ENCODE results near the gene CUX1.

The CUX1 gene, protein sequence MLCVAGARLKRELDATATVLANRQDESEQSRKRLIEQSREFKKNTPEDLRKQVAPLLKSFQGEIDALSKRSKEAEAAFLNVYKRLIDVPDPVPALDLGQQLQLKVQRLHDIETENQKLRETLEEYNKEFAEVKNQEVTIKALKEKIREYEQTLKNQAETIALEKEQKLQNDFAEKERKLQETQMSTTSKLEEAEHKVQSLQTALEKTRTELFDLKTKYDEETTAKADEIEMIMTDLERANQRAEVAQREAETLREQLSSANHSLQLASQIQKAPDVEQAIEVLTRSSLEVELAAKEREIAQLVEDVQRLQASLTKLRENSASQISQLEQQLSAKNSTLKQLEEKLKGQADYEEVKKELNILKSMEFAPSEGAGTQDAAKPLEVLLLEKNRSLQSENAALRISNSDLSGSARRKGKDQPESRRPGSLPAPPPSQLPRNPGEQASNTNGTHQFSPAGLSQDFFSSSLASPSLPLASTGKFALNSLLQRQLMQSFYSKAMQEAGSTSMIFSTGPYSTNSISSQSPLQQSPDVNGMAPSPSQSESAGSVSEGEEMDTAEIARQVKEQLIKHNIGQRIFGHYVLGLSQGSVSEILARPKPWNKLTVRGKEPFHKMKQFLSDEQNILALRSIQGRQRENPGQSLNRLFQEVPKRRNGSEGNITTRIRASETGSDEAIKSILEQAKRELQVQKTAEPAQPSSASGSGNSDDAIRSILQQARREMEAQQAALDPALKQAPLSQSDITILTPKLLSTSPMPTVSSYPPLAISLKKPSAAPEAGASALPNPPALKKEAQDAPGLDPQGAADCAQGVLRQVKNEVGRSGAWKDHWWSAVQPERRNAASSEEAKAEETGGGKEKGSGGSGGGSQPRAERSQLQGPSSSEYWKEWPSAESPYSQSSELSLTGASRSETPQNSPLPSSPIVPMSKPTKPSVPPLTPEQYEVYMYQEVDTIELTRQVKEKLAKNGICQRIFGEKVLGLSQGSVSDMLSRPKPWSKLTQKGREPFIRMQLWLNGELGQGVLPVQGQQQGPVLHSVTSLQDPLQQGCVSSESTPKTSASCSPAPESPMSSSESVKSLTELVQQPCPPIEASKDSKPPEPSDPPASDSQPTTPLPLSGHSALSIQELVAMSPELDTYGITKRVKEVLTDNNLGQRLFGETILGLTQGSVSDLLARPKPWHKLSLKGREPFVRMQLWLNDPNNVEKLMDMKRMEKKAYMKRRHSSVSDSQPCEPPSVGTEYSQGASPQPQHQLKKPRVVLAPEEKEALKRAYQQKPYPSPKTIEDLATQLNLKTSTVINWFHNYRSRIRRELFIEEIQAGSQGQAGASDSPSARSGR (N-terminal part only)

DNA sequence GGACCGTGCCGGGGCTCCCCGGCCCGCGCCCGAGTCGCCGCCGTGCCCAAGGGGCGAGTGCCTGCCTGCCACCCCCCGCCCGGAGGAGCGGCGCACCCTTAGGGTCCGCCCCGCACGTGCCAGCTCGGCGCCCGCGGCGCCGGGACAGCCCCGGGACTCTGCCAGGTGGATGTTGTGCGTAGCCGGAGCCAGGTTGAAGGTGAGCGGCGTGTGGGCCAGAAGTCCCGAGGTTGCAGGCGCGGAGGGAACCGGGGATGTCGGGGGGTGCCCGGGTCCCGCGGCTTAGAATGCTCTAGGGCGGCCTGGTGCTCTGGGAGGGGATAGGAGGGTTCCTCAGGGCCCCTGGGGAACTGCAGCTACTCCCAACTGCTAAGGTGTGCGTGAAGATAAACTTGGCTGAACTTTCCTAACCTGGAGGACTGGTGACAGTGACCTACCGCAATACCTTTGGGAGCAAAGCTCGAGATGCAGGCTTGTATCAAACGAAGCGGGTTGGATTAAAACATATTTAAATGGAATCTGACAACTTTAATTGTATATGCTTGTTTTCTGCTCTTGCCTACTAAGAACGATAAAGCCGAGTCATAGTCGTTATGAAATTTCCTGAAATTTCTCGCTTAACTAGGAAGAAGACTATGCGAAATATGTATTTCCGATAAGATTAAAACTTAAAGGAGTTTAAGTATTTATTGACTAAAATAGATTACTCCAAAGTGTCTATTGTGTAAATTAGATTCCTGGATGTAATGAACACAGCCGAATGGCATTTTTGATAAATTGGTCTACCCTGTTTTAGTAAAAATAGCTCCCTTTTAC is at the start of gene CUX1:
Gene CUX1, plus strand, starts transcription at position 156 of the 816 bp plus-strand sequence. Its CDS starts 14 bp downstream, at position 170.
- no peaks in the 10 kb centered on the region; the same call in 1 of the 2 replicates for H3K36me3 ChIP-seq (ENCODE audit: insufficient read depth, low read length)
- H3K9ac ChIP-seq (ENCODE audit: low read depth, low read length), result peak within 1 kb of the TSS; percentile 65
- peaks cover 36% of the 10 kb centered on the region for H3K4me1 ChIP-seq (ENCODE audit: insufficient read depth, low read length)
- H3K9me3 ChIP-seq (ENCODE audit: control insufficient read depth, insufficient read depth, low read length), result no peaks in the 10 kb centered on the region

DNA sequence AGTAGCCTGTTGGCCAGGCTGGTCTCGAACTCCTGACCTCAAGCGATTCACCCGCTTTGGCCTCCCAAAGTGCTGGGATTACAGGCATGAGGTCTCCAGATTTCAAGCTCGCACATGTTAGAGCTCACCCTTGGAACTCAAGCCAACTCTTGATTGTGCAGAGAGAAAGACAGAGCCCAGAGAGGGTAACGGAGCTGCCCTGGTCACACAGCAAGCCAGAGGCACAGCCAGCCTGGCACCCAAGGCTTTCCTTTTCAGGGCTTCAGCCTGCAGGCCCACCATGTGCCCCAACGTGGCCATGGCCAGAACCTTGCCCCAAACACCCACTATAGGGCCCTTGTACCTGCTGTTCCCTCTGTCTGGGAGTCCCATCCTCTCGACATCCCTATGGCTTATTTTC is 49.1 kb upstream of the CUX1 start:
- Histone ChIP-seq H3K36me3 (ENCODE audit: insufficient read depth, low read length) (no peaks in the 10 kb centered on the region), H3K9ac (ENCODE audit: low read depth, low read length) (no peak overlapping the region), H3K4me1 (ENCODE audit: insufficient read depth, low read length) (no peaks in the 10 kb centered on the region), H3K9me3 (ENCODE audit: control insufficient read depth, insufficient read depth, low read length) (no peaks in the 10 kb centered on the region)

- no peaks in the 10 kb centered on the region for H3K4me1 ChIP-seq (ENCODE audit: insufficient read depth, low read length)
- H3K9me3 ChIP-seq (ENCODE audit: control insufficient read depth, insufficient read depth, low read length), result no peaks in the 10 kb centered on the region
- no peaks in the 10 kb centered on the region for H3K36me3 ChIP-seq (ENCODE audit: insufficient read depth, low read length)
- no peak overlapping the region for H3K9ac ChIP-seq (ENCODE audit: low read depth, low read length)
Measured at GRCh38 chr7:101770466-101770865, 47.0 kb upstream of the CUX1 start.

GRCh38 chr7:101772508-101773211 is 44.8 kb upstream of the CUX1 start:
- Histone ChIP-seq H3K9me3 (ENCODE audit: control insufficient read depth, insufficient read depth, low read length) (no peaks in the 10 kb centered on the region), H3K9ac (ENCODE audit: low read depth, low read length) (no peak overlapping the region), H3K4me1 (ENCODE audit: insufficient read depth, low read length) (no peaks in the 10 kb centered on the region), H3K36me3 (ENCODE audit: insufficient read depth, low read length) (no peaks in the 10 kb centered on the region)

DNA sequence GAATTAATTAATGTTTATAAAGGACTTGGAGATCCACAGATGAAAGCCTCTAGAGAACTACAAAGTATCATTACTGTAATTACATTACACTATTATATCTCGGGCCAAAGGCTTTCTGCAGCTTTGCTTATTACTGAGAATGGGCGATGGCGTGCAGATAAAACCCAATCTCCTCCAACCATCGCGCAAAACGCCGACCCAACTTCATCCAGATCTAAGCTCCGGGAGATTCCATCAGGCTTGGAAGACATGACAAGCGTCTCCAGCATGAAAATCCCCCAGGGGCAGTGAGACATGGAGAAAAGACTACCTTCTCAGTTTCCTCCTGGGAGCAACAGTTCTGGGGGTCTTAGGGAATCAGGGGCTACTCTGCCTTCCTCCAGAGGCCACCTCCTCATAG is 42.2 kb upstream of the CUX1 start:
- no peaks in the 10 kb centered on the region for H3K36me3 ChIP-seq (ENCODE audit: insufficient read depth, low read length)
- no peaks in the 10 kb centered on the region for H3K4me1 ChIP-seq (ENCODE audit: insufficient read depth, low read length)

DNA sequence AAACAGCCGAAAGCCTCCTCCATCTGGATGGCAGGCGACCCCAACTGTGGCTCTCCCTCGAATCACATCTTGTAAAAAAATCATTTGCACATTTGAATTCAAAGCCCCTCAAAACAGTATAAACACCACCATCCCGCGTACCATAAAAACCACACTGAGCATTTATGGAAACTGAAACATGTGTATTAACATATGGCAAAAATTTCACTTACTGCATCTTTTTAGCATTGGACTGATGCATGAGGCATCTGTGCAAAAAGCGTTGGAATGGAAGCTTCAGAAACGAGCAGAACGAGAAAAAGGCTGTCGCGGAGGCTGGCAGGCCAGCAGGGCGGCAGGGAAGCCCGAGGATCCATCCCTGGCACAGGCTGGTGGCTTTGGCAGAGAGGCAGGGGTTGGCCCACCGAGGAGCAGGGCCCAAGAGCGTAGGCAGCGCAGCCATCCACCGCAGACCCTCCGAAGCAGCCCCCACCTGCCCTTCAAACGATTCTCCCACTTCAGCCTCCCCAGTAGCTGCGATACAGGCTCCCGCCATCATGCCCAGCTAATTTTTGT is 39.3 kb upstream of the CUX1 start:
- Histone ChIP-seq H3K36me3 (ENCODE audit: insufficient read depth, low read length) (no peaks in the 10 kb centered on the region), H3K9ac (ENCODE audit: low read depth, low read length) (no peak overlapping the region), H3K9me3 (ENCODE audit: control insufficient read depth, insufficient read depth, low read length) (no peaks in the 10 kb centered on the region), H3K4me1 (ENCODE audit: insufficient read depth, low read length) (no peaks in the 10 kb centered on the region)

More for the DNA sequence above, 42.2 kb upstream of the CUX1 start:
- Histone ChIP-seq H3K9me3 (ENCODE audit: control insufficient read depth, insufficient read depth, low read length) (no peaks in the 10 kb centered on the region), H3K9ac (ENCODE audit: low read depth, low read length) (no peak overlapping the region)

- Histone ChIP-seq H3K36me3 (ENCODE audit: insufficient read depth, low read length) (no peaks in the 10 kb centered on the region), H3K9me3 (ENCODE audit: control insufficient read depth, insufficient read depth, low read length) (no peaks in the 10 kb centered on the region), H3K4me1 (ENCODE audit: insufficient read depth, low read length) (no peaks in the 10 kb centered on the region), H3K9ac (ENCODE audit: low read depth, low read length) (no peak overlapping the region)
Measured at GRCh38 chr7:101779267-101779666, 38.2 kb upstream of the CUX1 start.

DNA sequence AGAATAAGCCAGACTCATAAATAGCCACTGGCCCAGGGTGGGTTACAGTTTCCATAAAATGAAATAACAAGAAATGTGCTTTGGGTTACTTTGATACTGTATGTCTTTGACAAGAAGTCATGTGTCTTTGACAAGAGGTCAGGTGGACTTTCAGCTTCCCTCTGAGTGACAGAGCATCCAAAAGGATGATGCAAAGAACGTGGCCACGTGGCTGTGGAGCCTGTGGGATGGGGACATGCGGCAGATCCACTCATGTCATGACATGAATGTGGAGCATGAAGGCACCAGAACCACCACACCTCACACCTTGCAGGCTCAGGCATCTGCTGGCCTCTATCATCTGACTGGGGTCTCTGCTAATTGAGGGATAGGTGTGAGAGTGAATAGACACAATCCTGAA is 37.1 kb upstream of the CUX1 start:
- Histone ChIP-seq H3K9ac (ENCODE audit: low read depth, low read length) (no peak overlapping the region), H3K4me1 (ENCODE audit: insufficient read depth, low read length) (no peaks in the 10 kb centered on the region), H3K9me3 (ENCODE audit: control insufficient read depth, insufficient read depth, low read length) (no peaks in the 10 kb centered on the region), H3K36me3 (ENCODE audit: insufficient read depth, low read length) (no peaks in the 10 kb centered on the region)

DNA sequence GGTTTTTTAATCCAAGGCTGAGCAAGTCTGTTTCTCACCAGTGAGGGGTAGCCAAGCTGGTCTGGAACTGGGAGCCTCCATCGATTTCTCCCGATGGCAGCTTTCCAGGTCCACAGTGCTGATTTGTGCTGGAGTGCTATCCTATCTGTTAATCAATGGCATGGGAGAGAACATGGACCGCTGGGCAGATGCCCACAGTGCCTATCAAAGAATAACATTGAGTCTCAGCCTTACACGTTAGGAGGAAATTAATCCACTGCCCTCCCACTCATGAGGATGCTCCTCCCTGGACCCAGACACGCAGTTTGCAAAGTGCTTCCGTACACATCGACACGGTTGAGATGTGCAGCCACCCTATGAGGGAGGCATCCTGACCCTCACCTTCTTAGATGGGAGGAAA is 36.0 kb upstream of the CUX1 start:
- no peaks in the 10 kb centered on the region for H3K9me3 ChIP-seq (ENCODE audit: control insufficient read depth, insufficient read depth, low read length)
- no peak overlapping the region for H3K9ac ChIP-seq (ENCODE audit: low read depth, low read length)
- H3K36me3 ChIP-seq (ENCODE audit: insufficient read depth, low read length), result no peaks in the 10 kb centered on the region
- H3K4me1 ChIP-seq (ENCODE audit: insufficient read depth, low read length), result no peaks in the 10 kb centered on the region

- no peaks in the 10 kb centered on the region for H3K4me1 ChIP-seq (ENCODE audit: insufficient read depth, low read length)
- H3K9me3 ChIP-seq (ENCODE audit: control insufficient read depth, insufficient read depth, low read length), result no peaks in the 10 kb centered on the region
- H3K9ac ChIP-seq (ENCODE audit: low read depth, low read length), result no peak overlapping the region
- no peaks in the 10 kb centered on the region for H3K36me3 ChIP-seq (ENCODE audit: insufficient read depth, low read length)
Measured at GRCh38 chr7:101782476-101782875, 35.0 kb upstream of the CUX1 start.

- Histone ChIP-seq H3K9me3 (ENCODE audit: control insufficient read depth, insufficient read depth, low read length) (peaks cover under 1% of the 10 kb centered on the region; the same call in 1 of the 2 replicates), H3K4me1 (ENCODE audit: insufficient read depth, low read length) (no peaks in the 10 kb centered on the region), H3K9ac (ENCODE audit: low read depth, low read length) (no peak overlapping the region), H3K36me3 (ENCODE audit: insufficient read depth, low read length) (no peaks in the 10 kb centered on the region)
Measured at GRCh38 chr7:101782896-101783295, 34.5 kb upstream of the CUX1 start.

DNA sequence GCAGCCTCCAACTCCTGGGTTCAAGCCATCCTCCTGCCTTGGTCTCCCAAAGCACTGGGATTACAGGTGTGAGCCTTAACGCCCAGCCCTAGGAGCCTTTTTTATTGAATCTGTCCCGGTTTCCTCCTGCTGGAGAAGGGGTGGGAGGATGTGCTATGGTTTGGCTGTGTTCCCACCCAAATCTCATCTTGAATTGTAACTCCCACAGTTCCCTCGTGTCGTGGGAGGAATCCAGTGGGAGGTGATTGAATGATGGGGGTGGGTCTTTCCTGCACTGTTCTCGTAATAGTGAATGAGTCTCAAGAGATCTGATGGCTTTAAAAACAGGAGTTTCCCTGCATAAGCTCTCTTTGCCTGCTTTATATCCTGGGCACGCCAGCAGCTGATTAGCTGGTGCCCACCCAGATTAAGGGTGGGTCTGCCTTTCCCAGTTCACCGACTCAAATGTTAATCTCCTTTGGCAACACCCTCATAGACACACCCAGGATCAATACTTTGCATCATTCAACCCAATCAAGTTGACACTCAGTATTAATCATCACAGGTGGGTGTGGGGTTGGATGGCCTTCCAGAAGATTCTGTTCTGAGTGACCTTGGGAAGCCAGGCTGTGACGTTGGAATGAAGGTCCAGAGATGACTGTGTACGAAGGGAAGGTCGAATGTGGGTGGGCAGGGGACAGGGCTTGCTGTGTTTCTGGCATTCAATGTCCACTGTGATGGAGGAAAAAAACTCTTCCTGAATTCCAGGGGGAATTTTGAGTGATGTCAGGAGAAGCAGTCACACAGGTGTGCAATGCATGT is 33.8 kb upstream of the CUX1 start:
- H3K9me3 ChIP-seq (ENCODE audit: control insufficient read depth, insufficient read depth, low read length), result peaks cover 3% of the 10 kb centered on the region; the same call in 1 of the 2 replicates
- H3K9ac ChIP-seq (ENCODE audit: low read depth, low read length), result no peak overlapping the region
- no peaks in the 10 kb centered on the region for H3K36me3 ChIP-seq (ENCODE audit: insufficient read depth, low read length)
- no peaks in the 10 kb centered on the region for H3K4me1 ChIP-seq (ENCODE audit: insufficient read depth, low read length)
